Colonic mucosa (tissue), 4 donors: ENCODE results near the gene GHDC. TPM values are rescaled to one million over a fixed set of nuclear protein-coding genes. Genes with fewer than 3 reads are reported as not detected.

Source experiments
- DNase-seq: peaks from one replicate; pipeline ENCODE4 v3.0.0-alpha.2; 2020
- H3K27ac ChIP-seq: fragments of 200-600 bp; one replicate; pipeline ENCODE4 v1.8.0; 2021
- H3K27me3 ChIP-seq: fragments of 200-600 bp; one replicate; pipeline ENCODE4 v1.8.0; 2021
- H3K36me3 ChIP-seq: fragments of 200-600 bp; one replicate; pipeline ENCODE4 v1.8.0; 2021
- H3K4me1 ChIP-seq: fragments of 200-600 bp; one replicate; pipeline ENCODE4 v1.8.0; 2021; ENCODE audit warnings: mild to moderate bottlenecking
- H3K4me3 ChIP-seq: fragments of 200-600 bp; one replicate; pipeline ENCODE4 v1.8.0; 2021
- H3K9ac ChIP-seq, 2 donors: one replicate each; pipeline ENCODE4 v1.7.0; 2013; ENCODE audit warnings: control low read depth in 2 of 2, low read depth in 2 of 2, low read length in 2 of 2
- H3K9me3 ChIP-seq: fragments of 200-600 bp; one replicate; pipeline ENCODE4 v1.8.0; 2021
- intact Hi-C: fragments of 100-400 bp; cut with DNase I; formaldehyde crosslinking; loops from one replicate; pipeline ENCODE4 v1.14.1; 2022
- total RNA-seq, 2 donors: library from RNA; stranded (reverse); fragmentation: NEBNext Ultra II Directional in 1 of 2; extraction: Animal tissue kit (Norgen Biotek cat#: 25700) in 1 of 2; gene quantifications; one replicate each; pipeline ENCODE4 v1.2.1, GENCODE V29; 2021
- TF ChIP-seq, protein P1 (sequence below): fragments of 200-600 bp; IDR thresholded peaks from one replicate; pipeline ENCODE4 v1.8.0; 2022; ENCODE audit warnings: antibody characterized with exemption, mild to moderate bottlenecking
- donor health status: healthy.
- donor health status: DM: no; HTN: no; CAD: no.
- donor health status: DM: no; HTN: no; CAD: no.

GHDC gene
- total RNA-seq, 2 donors from 2014 or later, result 20.6 to 23.0 TPM

GRCh38 chr17:42236760-42237159 lies 42.5 kb upstream of the GHDC start:
- H3K9me3 ChIP-seq, result no peaks in the 10 kb centered on the region
- intact Hi-C loops, result no loop called here
- H3K4me1 ChIP-seq, result no peaks in the 10 kb centered on the region
- DNase-seq, result no peak
- H3K36me3 ChIP-seq, result no peaks in the 10 kb centered on the region
- no peak overlapping the region for H3K4me3 ChIP-seq
- H3K27me3 ChIP-seq, result no peaks in the 10 kb centered on the region
- TF ChIP-seq, protein P1, sequence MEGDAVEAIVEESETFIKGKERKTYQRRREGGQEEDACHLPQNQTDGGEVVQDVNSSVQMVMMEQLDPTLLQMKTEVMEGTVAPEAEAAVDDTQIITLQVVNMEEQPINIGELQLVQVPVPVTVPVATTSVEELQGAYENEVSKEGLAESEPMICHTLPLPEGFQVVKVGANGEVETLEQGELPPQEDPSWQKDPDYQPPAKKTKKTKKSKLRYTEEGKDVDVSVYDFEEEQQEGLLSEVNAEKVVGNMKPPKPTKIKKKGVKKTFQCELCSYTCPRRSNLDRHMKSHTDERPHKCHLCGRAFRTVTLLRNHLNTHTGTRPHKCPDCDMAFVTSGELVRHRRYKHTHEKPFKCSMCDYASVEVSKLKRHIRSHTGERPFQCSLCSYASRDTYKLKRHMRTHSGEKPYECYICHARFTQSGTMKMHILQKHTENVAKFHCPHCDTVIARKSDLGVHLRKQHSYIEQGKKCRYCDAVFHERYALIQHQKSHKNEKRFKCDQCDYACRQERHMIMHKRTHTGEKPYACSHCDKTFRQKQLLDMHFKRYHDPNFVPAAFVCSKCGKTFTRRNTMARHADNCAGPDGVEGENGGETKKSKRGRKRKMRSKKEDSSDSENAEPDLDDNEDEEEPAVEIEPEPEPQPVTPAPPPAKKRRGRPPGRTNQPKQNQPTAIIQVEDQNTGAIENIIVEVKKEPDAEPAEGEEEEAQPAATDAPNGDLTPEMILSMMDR, result no peak
- H3K27ac ChIP-seq, result no peak overlapping the region
- no peak overlapping the region for H3K9ac ChIP-seq

DNA sequence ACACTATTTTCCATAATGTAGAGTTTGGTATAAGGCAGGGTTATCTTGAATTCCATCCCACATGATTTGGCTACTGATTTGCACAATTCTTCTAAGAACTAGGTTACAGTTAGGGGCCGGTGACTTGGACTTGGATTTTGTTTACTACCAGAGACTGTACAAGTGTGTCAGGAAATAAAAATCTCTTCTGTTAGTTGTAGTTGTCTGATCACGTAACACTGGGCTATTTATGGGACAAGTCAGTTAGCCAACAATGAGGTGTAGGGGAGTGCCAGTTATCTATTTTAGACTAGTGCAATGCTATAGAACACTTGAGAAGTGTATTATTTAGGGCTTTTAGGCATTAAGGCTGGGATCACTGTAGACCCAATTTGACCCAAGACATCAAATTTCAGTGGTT lies 39.7 kb upstream of the GHDC start:
- TF ChIP-seq, protein P1, result no peak
- DNase-seq, result no peak
- H3K4me1 ChIP-seq, result no peaks in the 10 kb centered on the region
- intact Hi-C loops, result no loop called here
- no peak overlapping the region for H3K4me3 ChIP-seq
- no peaks in the 10 kb centered on the region for H3K9me3 ChIP-seq
- H3K27me3 ChIP-seq, result no peaks in the 10 kb centered on the region
- no peak overlapping the region for H3K27ac ChIP-seq
- H3K36me3 ChIP-seq, result no peaks in the 10 kb centered on the region
- H3K9ac ChIP-seq, result no peak overlapping the region

DNA sequence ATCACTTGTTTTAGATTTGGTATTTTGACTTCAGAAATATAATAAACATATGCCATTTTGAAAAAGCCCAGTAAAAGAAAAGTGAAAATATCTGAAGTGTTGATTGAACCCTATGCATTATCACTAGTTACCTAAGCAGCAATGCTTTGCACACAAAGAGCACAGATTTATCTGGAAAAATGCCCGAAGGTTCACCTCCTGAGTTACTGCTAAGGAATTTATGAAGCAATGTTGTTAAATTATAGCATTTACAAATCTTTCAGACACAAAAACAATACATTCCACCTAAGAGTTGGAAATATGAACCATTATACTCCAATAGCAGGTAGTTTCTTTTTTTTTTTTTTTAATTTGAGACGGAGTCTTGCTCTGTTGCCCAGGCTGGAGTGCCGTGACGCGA lies 38.9 kb upstream of the GHDC start:
- no peaks in the 10 kb centered on the region for H3K4me1 ChIP-seq
- H3K27ac ChIP-seq, result no peak overlapping the region
- DNase-seq, result no peak
- H3K9ac ChIP-seq, result no peak overlapping the region
- no peaks in the 10 kb centered on the region for H3K9me3 ChIP-seq
- intact Hi-C loops, result no loop called here
- no peaks in the 10 kb centered on the region for H3K27me3 ChIP-seq
- TF ChIP-seq, protein P1, result no peak
- no peak overlapping the region for H3K4me3 ChIP-seq
- H3K36me3 ChIP-seq, result no peaks in the 10 kb centered on the region

GRCh38 chr17:42230225-42230624 lies 35.9 kb upstream of the GHDC start:
- Histone ChIP-seq H3K9me3 (no peaks in the 10 kb centered on the region), H3K36me3 (no peaks in the 10 kb centered on the region), H3K9ac (no peak overlapping the region), H3K4me1 (no peaks in the 10 kb centered on the region), H3K4me3 (no peak overlapping the region), H3K27me3 (no peaks in the 10 kb centered on the region), H3K27ac (no peak overlapping the region)
- intact Hi-C loops, result no loop called here
- no peak for DNase-seq
- TF ChIP-seq, protein P1, result no peak

DNA sequence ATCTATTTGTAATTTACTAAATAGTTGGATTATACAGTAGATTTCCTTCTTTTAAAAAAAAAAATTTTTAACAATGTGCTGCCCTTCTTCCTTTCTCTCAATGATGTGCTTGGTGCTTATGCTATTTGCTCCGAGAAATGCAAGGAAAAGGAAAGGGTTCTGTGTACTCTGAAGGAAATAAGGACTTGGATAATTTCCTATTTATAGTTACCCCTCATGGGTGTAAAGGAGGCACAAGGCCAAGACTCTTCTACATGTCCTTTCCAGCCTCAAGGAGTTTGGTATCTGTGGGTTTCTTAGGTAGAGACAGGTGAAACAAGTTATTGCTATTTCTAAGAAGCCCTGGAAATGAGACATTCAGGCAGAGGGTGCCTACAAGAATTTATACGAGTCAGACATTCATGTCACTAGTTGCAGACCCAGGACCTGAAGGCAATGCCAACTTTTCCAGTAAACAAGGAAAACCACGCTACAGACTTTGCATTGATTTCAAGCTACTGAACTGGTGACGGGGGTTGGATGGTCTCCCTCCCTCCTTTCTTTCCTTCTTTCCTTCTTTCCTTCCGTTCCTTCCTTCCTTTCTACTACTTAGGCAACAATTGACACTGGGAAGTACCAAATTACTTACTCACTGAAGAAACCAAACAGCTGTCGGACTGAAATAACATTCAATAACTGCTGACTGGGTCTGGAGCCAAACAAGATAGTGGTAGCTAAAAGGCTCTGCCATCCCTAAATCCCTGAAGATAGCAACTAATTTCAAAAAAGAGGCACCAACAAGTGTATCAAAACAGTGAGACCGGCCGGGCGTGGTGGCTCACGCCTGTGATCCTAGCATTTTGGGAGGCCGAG lies 33.8 kb upstream of the GHDC start:
- H3K27me3 ChIP-seq, result no peaks in the 10 kb centered on the region
- no peaks in the 10 kb centered on the region for H3K36me3 ChIP-seq
- no peak overlapping the region for H3K4me3 ChIP-seq
- intact Hi-C loops, result loop anchor here (10.0 kb wide), 1 partner anchor 87 kb away; no protein-coding TSS in a partner anchor
- DNase-seq, result no peak
- no peaks in the 10 kb centered on the region for H3K9me3 ChIP-seq
- TF ChIP-seq, protein P1, result no peak
- no peak overlapping the region for H3K27ac ChIP-seq
- no peak overlapping the region for H3K9ac ChIP-seq
- H3K4me1 ChIP-seq, result no peaks in the 10 kb centered on the region
